SK-N-SH (cell line): ENCODE measurements around the gene DEPP1. TPM values are rescaled to one million over a fixed set of nuclear protein-coding genes. Genes with fewer than 3 reads are reported as not detected.

Source experiments
- CTCF ChIA-PET: fragments of 300-600, 350-600 bp; formaldehyde crosslinking; extraction: SDS; loops from one replicate; lab custom pipeline; 2021; lab: Yijun Ruan, JAX
- POLR2A ChIA-PET: fragments of 350-600 bp; sonication (Branson Sonifier 250); formaldehyde crosslinking; extraction: SDS; loops from one replicate; lab custom pipeline; 2020; ENCODE audit warnings: antibody characterized with exemption, inconsistent platforms; lab: Yijun Ruan, JAX
- DNase-seq: peaks from one replicate; pipeline ENCODE4 v3.0.0; 2012
- H2AFZ ChIP-seq: fragments of 200-600 bp; sonication (generic); 2 replicates; pipeline ENCODE4 v1.8.1; 2016; ENCODE audit warnings: antibody characterized with exemption, mild to moderate bottlenecking, low read depth
- H3F3A ChIP-seq: fragments of 200-600 bp; sonication (generic); replicated peaks from 2 replicates; pipeline ENCODE3; 2016; ENCODE audit warnings: antibody characterized with exemption, mild to moderate bottlenecking; ENCODE audit not compliant: insufficient read depth
- H3K27ac ChIP-seq, 2 experiments: fragments of 200-500 bp in 1 of 2; fragments of 200-600 bp in 1 of 2; sonication (Bioruptor generic) in 1 of 2; sonication (generic), shearing (Covaris generic) in 1 of 2; 2 replicates each; pipeline versions ENCODE4 v1.5.1 to v1.6.1; 2014 to 2016; ENCODE audit warnings: low read depth in 2 of 2, inconsistent platforms in 1 of 2, low read length in 1 of 2, mild to moderate bottlenecking in 1 of 2, mixed read lengths in 1 of 2
- H3K27me3 ChIP-seq: fragments of 200-600 bp; sonication (generic), shearing (Covaris generic); 2 replicates; pipeline ENCODE4 v1.6.1; 2016; ENCODE audit warnings: mixed run types; ENCODE audit not compliant: insufficient read depth
- H3K36me3 ChIP-seq, 2 experiments: fragments of 200-500 bp in 1 of 2; fragments of 200-600 bp in 1 of 2; sonication (Bioruptor generic) in 1 of 2; sonication (generic) in 1 of 2; replicated peaks in 1 of 2; 2 replicates each; pipeline versions ENCODE3 to v1.5.1; 2014 to 2016; ENCODE audit warnings: low read length in 1 of 2, mild to moderate bottlenecking in 1 of 2; ENCODE audit not compliant: insufficient read depth in 2 of 2, control insufficient read depth in 1 of 2
- H3K4me1 ChIP-seq, 2 experiments: fragments of 200-500 bp in 1 of 2; fragments of 200-600 bp in 1 of 2; sonication (Bioruptor generic) in 1 of 2; sonication (generic), shearing (Covaris generic) in 1 of 2; 2 replicates each; pipeline versions ENCODE4 v1.5.1 to v1.6.1; 2014 to 2016; ENCODE audit warnings: low read depth in 1 of 2, low read length in 1 of 2, mixed run types in 1 of 2; ENCODE audit not compliant: insufficient read depth in 2 of 2, control insufficient read depth in 1 of 2
- H3K4me2 ChIP-seq: fragments of 200-600 bp; sonication (generic), shearing (Covaris generic); 2 replicates; pipeline ENCODE4 v1.6.1; 2017; ENCODE audit warnings: mixed run types
- H3K4me3 ChIP-seq, 2 experiments: fragments of 200-500 bp in 1 of 2; fragments of 200-600 bp in 1 of 2; sonication (Bioruptor generic) in 1 of 2; sonication (generic), shearing (Covaris generic) in 1 of 2; 2 replicates each; pipeline versions ENCODE4 v1.5.1 to v1.8.1; 2014 to 2016; ENCODE audit warnings: low read depth in 2 of 2, inconsistent platforms in 1 of 2, low read length in 1 of 2, mild to moderate bottlenecking in 1 of 2, mixed read lengths in 1 of 2, moderate library complexity in 1 of 2
- H3K79me2 ChIP-seq: fragments of 200-600 bp; sonication (generic); 2 replicates; pipeline ENCODE4 v1.8.1; 2017; ENCODE audit warnings: mild to moderate bottlenecking; ENCODE audit not compliant: insufficient read depth
- H3K9ac ChIP-seq: fragments of 200-600 bp; sonication (generic); 2 replicates; pipeline ENCODE4 v1.6.1; 2017; ENCODE audit warnings: mixed run types
- H3K9me2 ChIP-seq: fragments of 200-600 bp; sonication (generic); 2 replicates; pipeline ENCODE4 v1.6.1; 2017; ENCODE audit warnings: mixed run types
- H3K9me3 ChIP-seq: fragments of 200-600 bp; sonication (generic); 2 replicates; pipeline ENCODE4 v1.6.1; 2017; ENCODE audit warnings: mixed run types, mild to moderate bottlenecking, moderate library complexity
- H4K20me1 ChIP-seq: fragments of 200-600 bp; sonication (generic); 2 replicates; pipeline ENCODE4 v1.6.1; 2017; ENCODE audit warnings: mild to moderate bottlenecking, mixed run types; ENCODE audit not compliant: insufficient read depth
- FOSL2 ChIP-seq: IDR thresholded peaks from 2 replicates; pipeline ENCODE4 v1.4.0; 2012; ENCODE audit warnings: low read depth, mild to moderate bottlenecking, moderate library complexity, borderline replicate concordance
- FOXM1 ChIP-seq: IDR thresholded peaks from 2 replicates; pipeline ENCODE4 v1.4.0; 2012; ENCODE audit warnings: low read depth, mild to moderate bottlenecking
- GABPA ChIP-seq: IDR thresholded peaks from 2 replicates; pipeline ENCODE4 v1.4.0; 2012; ENCODE audit warnings: low read depth, mild to moderate bottlenecking
- GATA2 ChIP-seq: sonication (generic); formaldehyde crosslinking; IDR thresholded peaks from 2 replicates; pipeline ENCODE4 v1.5.0; 2020; ENCODE audit warnings: mild to moderate bottlenecking, missing genetic modification reagents
- JUND ChIP-seq: IDR thresholded peaks from 2 replicates; pipeline ENCODE4 v1.4.0; 2012
- MXI1 ChIP-seq: IDR thresholded peaks from 2 replicates; pipeline ENCODE4 v1.6.1; 2012; ENCODE audit warnings: mild to moderate bottlenecking, low read depth, low read length, improper control_type of control experiment
- NRF1 ChIP-seq: IDR thresholded peaks from 2 replicates; pipeline ENCODE4 v1.6.1; 2012; ENCODE audit warnings: low read depth, mild to moderate bottlenecking, low read length
- RAD21 ChIP-seq: IDR thresholded peaks from 2 replicates; pipeline ENCODE4 v1.6.1; 2012; ENCODE audit warnings: mild to moderate bottlenecking, low read length
- RCOR1 ChIP-seq: fragments of 150-350 bp; IDR thresholded peaks from 2 replicates; pipeline ENCODE4 v1.6.1; 2017; ENCODE audit warnings: antibody characterized with exemption, low read length
- RXRA ChIP-seq: IDR thresholded peaks from 2 replicates; pipeline ENCODE4 v1.4.0; 2012; ENCODE audit warnings: low read depth, mild to moderate bottlenecking, borderline replicate concordance
- TCF12 ChIP-seq: IDR thresholded peaks from 2 replicates; pipeline ENCODE4 v1.4.0; 2012
- YY1 ChIP-seq: IDR thresholded peaks from 2 replicates; pipeline ENCODE4 v1.4.0; 2012; ENCODE audit warnings: low read depth, mild to moderate bottlenecking
- WGBS: methylation state at CpG from one replicate; pipeline ENCODE4 v1.1.6; 2017; ENCODE audit warnings: low lambda C conversion rate; 5-methylcytosine and 5-hydroxymethylcytosine counted together
- polyA plus RNA-seq, 3 experiments: library from polyadenylated mRNA; depleted of rRNA; stranded (reverse); fragments of >200 nt; gene quantifications; 2 replicates each; pipeline ENCODE4 v1.2.3, GENCODE V29; 2012
- TF ChIP-seq, protein P1 (sequence below): fragments of 150-350 bp; IDR thresholded peaks from 2 replicates; pipeline ENCODE4 v1.6.1; 2017; ENCODE audit warnings: antibody characterized with exemption, low read length, low read depth, borderline replicate concordance
- TF ChIP-seq, protein P2 (sequence below): fragments of 200-600 bp; sonication (generic); IDR thresholded peaks from 2 replicates; pipeline ENCODE4 v1.6.1; 2017; ENCODE audit warnings: antibody characterized with exemption, mild to moderate bottlenecking, moderate library complexity
- TF ChIP-seq, protein P3 (sequence below): IDR thresholded peaks from 2 replicates; pipeline ENCODE4 v1.4.0; 2012; ENCODE audit warnings: low read depth, borderline replicate concordance

DEPP1 gene
- polyA plus RNA-seq, 1 of the 3 experiments (the other 2 are of a cell fraction): 5.3 TPM

DNA sequence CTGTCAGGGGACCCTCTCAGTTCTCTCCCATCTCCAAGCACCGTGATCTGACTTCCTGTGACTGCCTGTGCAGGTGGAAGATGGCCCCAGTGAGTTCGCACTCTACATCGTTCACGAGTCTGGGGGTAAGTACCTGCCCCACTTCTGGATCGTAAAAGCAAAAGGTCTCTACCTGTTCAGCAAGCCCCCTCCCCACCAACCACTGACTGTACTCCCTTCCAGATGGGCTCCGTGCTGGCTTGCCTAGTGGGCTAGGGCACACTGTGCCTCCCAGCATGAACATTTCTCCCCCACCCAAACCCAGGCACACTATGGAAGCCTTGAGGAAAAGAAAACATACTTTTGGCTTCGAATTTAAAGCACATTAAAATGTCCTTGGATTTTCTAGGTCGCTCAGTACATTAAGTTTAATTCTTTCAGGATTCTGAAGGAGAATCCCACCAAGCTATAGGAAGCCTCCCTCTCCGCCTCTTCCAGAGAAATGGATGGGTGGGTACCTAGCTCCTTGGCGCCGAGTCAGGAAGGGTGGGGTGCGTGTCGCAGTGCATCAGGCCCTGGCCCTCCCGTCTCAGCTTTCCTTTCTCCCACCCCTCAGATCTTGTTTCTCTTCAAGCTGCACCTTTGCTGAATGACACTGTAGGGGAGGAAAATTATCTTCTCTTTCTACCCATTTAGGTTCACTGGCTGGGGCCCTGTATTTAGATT lies 11.1 kb upstream of the DEPP1 start:
- Histone ChIP-seq H3K9me2 (no peaks in the 10 kb centered on the region), H3K4me2 (no peak overlapping the region), H3K79me2 (no peaks in the 10 kb centered on the region), H3K4me1 (no peaks in the 10 kb centered on the region), H3K4me3 (no peak overlapping the region), H3K9ac (no peak overlapping the region), H3K9me3 (no peaks in the 10 kb centered on the region), H3K36me3 (no peaks in the 10 kb centered on the region), H4K20me1 (no peaks in the 10 kb centered on the region), H3F3A (no peaks in the 10 kb centered on the region), H2AFZ (no peak overlapping the region), H3K27ac (no peak overlapping the region), H3K27me3 (no peaks in the 10 kb centered on the region)
- POLR2A ChIA-PET: no interaction called here
- DNase-seq: no peak
- CTCF ChIA-PET: interaction anchor here (1.6 to 4.5 kb wide), 2 partner anchors 55 to 57 kb away, joined by 4 to 22 read pairs; no protein-coding TSS in a partner anchor
- TF ChIP-seq, protein P1, sequence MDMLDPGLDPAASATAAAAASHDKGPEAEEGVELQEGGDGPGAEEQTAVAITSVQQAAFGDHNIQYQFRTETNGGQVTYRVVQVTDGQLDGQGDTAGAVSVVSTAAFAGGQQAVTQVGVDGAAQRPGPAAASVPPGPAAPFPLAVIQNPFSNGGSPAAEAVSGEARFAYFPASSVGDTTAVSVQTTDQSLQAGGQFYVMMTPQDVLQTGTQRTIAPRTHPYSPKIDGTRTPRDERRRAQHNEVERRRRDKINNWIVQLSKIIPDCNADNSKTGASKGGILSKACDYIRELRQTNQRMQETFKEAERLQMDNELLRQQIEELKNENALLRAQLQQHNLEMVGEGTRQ: no peak
- no peak for TF ChIP-seq FOXM1
- 94% methylated on average over 14 of the region's 14 CpGs for WGBS

DNA sequence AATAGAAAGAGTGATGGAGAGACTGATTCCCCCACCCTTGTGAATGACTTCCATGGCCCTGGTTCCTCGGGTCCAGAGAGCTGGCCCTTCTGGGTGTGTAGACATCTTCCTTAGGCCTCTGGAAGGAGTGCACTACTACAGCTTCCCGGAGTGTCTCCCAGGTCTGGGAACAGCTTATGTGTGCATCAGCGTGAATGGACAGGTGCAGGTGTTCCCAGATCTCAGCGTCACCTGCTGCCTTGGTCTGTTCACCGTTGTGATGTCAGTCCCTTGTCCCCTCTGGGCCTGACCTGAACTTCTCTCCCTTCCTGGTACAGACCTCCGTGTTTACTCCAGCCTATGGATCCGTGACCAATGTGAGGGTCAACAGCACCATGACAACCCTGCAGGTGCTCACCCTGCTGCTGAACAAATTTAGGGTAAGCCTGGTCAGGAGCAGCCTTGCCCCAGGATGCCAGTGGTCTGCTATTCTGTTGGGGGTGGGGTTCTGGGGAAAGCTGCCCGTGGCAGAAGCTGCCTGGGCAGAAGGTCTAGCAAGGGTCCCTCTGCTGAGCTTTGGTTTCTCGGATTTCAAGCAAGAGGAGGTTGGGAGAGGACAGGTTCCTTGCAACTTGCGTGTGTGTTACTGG lies 10.5 kb upstream of the DEPP1 start:
- ChIA-PET CTCF (interaction anchor here (2.2 to 4.5 kb wide), 2 partner anchors 13 to 57 kb away, joined by 8 to 22 read pairs; no protein-coding TSS in a partner anchor), POLR2A (no interaction called here)
- H3K27ac ChIP-seq: no peak overlapping the region
- TF ChIP-seq JUND (no peak), GATA2 (CRISPR knock-in tag) (no peak), FOSL2 (no peak), FOXM1 (no peak), RXRA (no peak), NRF1 (no peak), RAD21 (no peak), TCF12 (no peak), RCOR1 (no peak), YY1 (no peak), GABPA (no peak), MXI1 (no peak)
- TF ChIP-seq, protein P2, sequence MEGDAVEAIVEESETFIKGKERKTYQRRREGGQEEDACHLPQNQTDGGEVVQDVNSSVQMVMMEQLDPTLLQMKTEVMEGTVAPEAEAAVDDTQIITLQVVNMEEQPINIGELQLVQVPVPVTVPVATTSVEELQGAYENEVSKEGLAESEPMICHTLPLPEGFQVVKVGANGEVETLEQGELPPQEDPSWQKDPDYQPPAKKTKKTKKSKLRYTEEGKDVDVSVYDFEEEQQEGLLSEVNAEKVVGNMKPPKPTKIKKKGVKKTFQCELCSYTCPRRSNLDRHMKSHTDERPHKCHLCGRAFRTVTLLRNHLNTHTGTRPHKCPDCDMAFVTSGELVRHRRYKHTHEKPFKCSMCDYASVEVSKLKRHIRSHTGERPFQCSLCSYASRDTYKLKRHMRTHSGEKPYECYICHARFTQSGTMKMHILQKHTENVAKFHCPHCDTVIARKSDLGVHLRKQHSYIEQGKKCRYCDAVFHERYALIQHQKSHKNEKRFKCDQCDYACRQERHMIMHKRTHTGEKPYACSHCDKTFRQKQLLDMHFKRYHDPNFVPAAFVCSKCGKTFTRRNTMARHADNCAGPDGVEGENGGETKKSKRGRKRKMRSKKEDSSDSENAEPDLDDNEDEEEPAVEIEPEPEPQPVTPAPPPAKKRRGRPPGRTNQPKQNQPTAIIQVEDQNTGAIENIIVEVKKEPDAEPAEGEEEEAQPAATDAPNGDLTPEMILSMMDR: no peak
- TF ChIP-seq, protein P3, sequence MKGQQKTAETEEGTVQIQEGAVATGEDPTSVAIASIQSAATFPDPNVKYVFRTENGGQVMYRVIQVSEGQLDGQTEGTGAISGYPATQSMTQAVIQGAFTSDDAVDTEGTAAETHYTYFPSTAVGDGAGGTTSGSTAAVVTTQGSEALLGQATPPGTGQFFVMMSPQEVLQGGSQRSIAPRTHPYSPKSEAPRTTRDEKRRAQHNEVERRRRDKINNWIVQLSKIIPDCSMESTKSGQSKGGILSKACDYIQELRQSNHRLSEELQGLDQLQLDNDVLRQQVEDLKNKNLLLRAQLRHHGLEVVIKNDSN: no peak
- TF ChIP-seq, protein P1: no peak
- no peak for DNase-seq
- no peaks in the 10 kb centered on the region for H4K20me1 ChIP-seq
- WGBS: 84% methylated on average over 7 of the region's 10 CpGs
- H3K4me2 ChIP-seq: no peak overlapping the region
- H3K9me3 ChIP-seq: no peaks in the 10 kb centered on the region
- no peaks in the 10 kb centered on the region for H3K9me2 ChIP-seq
- H3K79me2 ChIP-seq: no peaks in the 10 kb centered on the region
- no peak overlapping the region for H3K9ac ChIP-seq
- H3F3A ChIP-seq: no peaks in the 10 kb centered on the region
- no peak overlapping the region for H3K4me3 ChIP-seq
- H2AFZ ChIP-seq: no peak overlapping the region
- no peaks in the 10 kb centered on the region for H3K4me1 ChIP-seq
- H3K27me3 ChIP-seq: no peaks in the 10 kb centered on the region
- no peaks in the 10 kb centered on the region for H3K36me3 ChIP-seq
